NCI-H2196 (cell line): ENCODE data around the gene CAPN8.

Experiments used
- DNase-seq: peaks from one replicate; lab custom pipeline; 2025; ENCODE audit not compliant: unreplicated experiment; lab: John Stamatoyannopoulos, UW

Gene CAPN8

GRCh38 chr1:223702735-223703667 lies 37.5 kb upstream of the CAPN8 start:
- DNase-seq: no peak

- DNase-seq: no peak
Observed at GRCh38 chr1:223700942-223701637, 35.6 kb upstream of the CAPN8 start.

- peak; percentile 18 for DNase-seq
Observed at GRCh38 chr1:223700388-223700918, 35.0 kb upstream of the CAPN8 start.

GRCh38 chr1:223695941-223696340 lies 30.4 kb upstream of the CAPN8 start:
- DNase-seq: no peak

GRCh38 chr1:223695014-223695548 lies 29.6 kb upstream of the CAPN8 start:
- no peak for DNase-seq

- DNase-seq: no peak
Observed at GRCh38 chr1:223691121-223691520, 25.6 kb upstream of the CAPN8 start.

GRCh38 chr1:223684488-223684792 lies 18.9 kb upstream of the CAPN8 start:
- no peak for DNase-seq

- DNase-seq: peak; percentile 68
Observed at GRCh38 chr1:223683586-223684487, 18.3 kb upstream of the CAPN8 start.

- no peak for DNase-seq
Observed at GRCh38 chr1:223682502-223682901, 17.0 kb upstream of the CAPN8 start.

- no peak for DNase-seq
Observed at GRCh38 chr1:223680188-223680587, 14.7 kb upstream of the CAPN8 start.

GRCh38 chr1:223678841-223679240 lies 13.3 kb upstream of the CAPN8 start:
- DNase-seq: no peak

GRCh38 chr1:223674119-223674890 lies 8.8 kb upstream of the CAPN8 start:
- DNase-seq: no peak

GRCh38 chr1:223670458-223671159 lies 5.1 kb upstream of the CAPN8 start:
- peak; percentile 7 for DNase-seq

GRCh38 chr1:223669003-223669795 lies 3.7 kb upstream of the CAPN8 start:
- DNase-seq: no peak

GRCh38 chr1:223667484-223668182 lies 2.1 kb upstream of the CAPN8 start:
- no peak for DNase-seq

GRCh38 chr1:223664106-223664505 lies 1.4 kb downstream of the CAPN8 start:
- no peak for DNase-seq

GRCh38 chr1:223662943-223663342 lies 2.6 kb downstream of the CAPN8 start:
- no peak for DNase-seq

- DNase-seq: no peak
Observed at GRCh38 chr1:223659711-223660110, 5.8 kb downstream of the CAPN8 start.
